DOHH2 (cell line): ENCODE measurements around the gene DNMT3A.

Experiments used
- CTCF ChIP-seq: fragments of 200-600 bp; sonication (generic); IDR thresholded peaks from one replicate; pipeline ENCODE4 v1.5.1; 2014; ENCODE audit warnings: antibody characterized with exemption, mild to moderate bottlenecking, low read depth, low read length; ENCODE audit not compliant: poor library complexity, severe bottlenecking
- EZH2phosphoT487 ChIP-seq: fragments of 200-600 bp; sonication (generic); IDR thresholded peaks from 2 replicates; pipeline ENCODE4 v1.6.1; 2017; ENCODE audit warnings: borderline replicate concordance, mild to moderate bottlenecking, antibody characterized with exemption, low read length, moderate library complexity, mixed read lengths

- TF ChIP-seq CTCF, result no peak
- TF ChIP-seq EZH2phosphoT487, result no peak
These were observed 85.2 kb downstream of the DNMT3A start for GRCh38 chr2:25256488-25256875.
